GM23338 (cell line): ENCODE results near the gene FGGY.

ENCODE experiments used
- CREB1 ChIP-seq: fragments of 250-450 bp; sonication (Bioruptor Pico); IDR thresholded peaks from 2 replicates; pipeline ENCODE4 v1.5.0; 2020; ENCODE audit warnings: low read depth, mild to moderate bottlenecking, moderate library complexity
- CTCF ChIP-seq, 2 experiments: fragments of 200-600 bp in 1 of 2; sonication (generic) in 1 of 2; conservative IDR thresholded peaks; 2 replicates each; pipeline versions ENCODE4 v1.5.1 to v1.6.1; 2016 to 2017; ENCODE audit warnings: antibody characterized with exemption in 2 of 2, low read depth in 2 of 2, mild to moderate bottlenecking in 2 of 2, moderate library complexity in 1 of 2
- ETS1 ChIP-seq: IDR thresholded peaks from 2 replicates; pipeline ENCODE4 v1.6.1; 2016; ENCODE audit warnings: antibody characterized with exemption
- EZH2 ChIP-seq: fragments of 200-600 bp; sonication (generic); IDR thresholded peaks from one replicate; pipeline ENCODE4 v1.8.0; 2017; ENCODE audit warnings: antibody characterized with exemption, mild to moderate bottlenecking, low read depth; ENCODE audit not compliant: unreplicated experiment
- EZH2phosphoT487 ChIP-seq: fragments of 200-600 bp; sonication (generic); IDR thresholded peaks from one replicate; pipeline ENCODE4 v1.8.1; 2018; ENCODE audit warnings: antibody characterized with exemption; ENCODE audit not compliant: unreplicated experiment
- POLR2AphosphoS5 ChIP-seq: IDR thresholded peaks from 2 replicates; pipeline ENCODE4 v1.6.1; 2016; ENCODE audit warnings: antibody characterized with exemption, low read depth
- REST ChIP-seq: IDR thresholded peaks from one replicate; pipeline ENCODE4 v1.6.1; 2018; ENCODE audit warnings: antibody characterized with exemption; ENCODE audit not compliant: unreplicated experiment

- no peak for TF ChIP-seq CREB1 (CRISPR knock-in tag)
- no peak for TF ChIP-seq CTCF (conservative IDR thresholded peaks at IDR 0.05; ENCODE audit: low read depth in 2 of 2)
- no peak for TF ChIP-seq POLR2AphosphoS5
- TF ChIP-seq REST, result no peak
- TF ChIP-seq EZH2, result no peak
- TF ChIP-seq ETS1, result no peak
- TF ChIP-seq EZH2phosphoT487, result no peak
Observed at GRCh38 chr1:59389847-59390246, 93.0 kb downstream of the FGGY start.
